ENCODE measurements around the gene RNF26. TPM values are rescaled to one million over a fixed set of nuclear protein-coding genes. Genes with fewer than 3 reads are reported as not detected.

The RNF26 gene
- total and polyA plus RNA-seq, 2 of the 13 experiments (the other 11 are each of a cell fraction or from before 2014, with no cell fraction given) = 11.9 to 26.3 TPM

- TF ChIP-seq CSRNP1 (CRISPR knock-in tag; IDR thresholded peaks at IDR 0.05) (no peak), ZSCAN20 (CRISPR knock-in tag; IDR thresholded peaks at IDR 0.05; ENCODE audit: borderline replicate concordance) (no peak), AGO1 (IDR thresholded peaks at IDR 0.05; ENCODE audit: low read depth, low read length, poor library complexity, severe bottlenecking) (peak; percentile 46), JUNB (CRISPR knock-in tag; IDR thresholded peaks at IDR 0.05; ENCODE audit: borderline replicate concordance) (no peak), ZNF510 (CRISPR knock-in tag; IDR thresholded peaks at IDR 0.05; ENCODE audit: low read depth) (no peak), ATF5 (CRISPR knock-in tag; IDR thresholded peaks at IDR 0.05; ENCODE audit: low read depth) (no peak), SALL1 (CRISPR knock-in tag; IDR thresholded peaks at IDR 0.05) (peak; percentile 71), ZNF550 (CRISPR knock-in tag; IDR thresholded peaks at IDR 0.05; ENCODE audit: borderline replicate concordance) (no peak), YEATS2 (CRISPR knock-in tag; IDR thresholded peaks at IDR 0.05; ENCODE audit: borderline replicate concordance) (no peak), E2F2 (CRISPR knock-in tag; IDR thresholded peaks at IDR 0.05; ENCODE audit: borderline replicate concordance) (no peak), NCOA1 (CRISPR knock-in tag; IDR thresholded peaks at IDR 0.05) (no peak), TEAD3 (CRISPR knock-in tag; optimal IDR thresholded peaks at IDR 0.05; ENCODE audit: borderline replicate concordance) (peak; percentile 50), HNF4A (CRISPR knock-in tag; IDR thresholded peaks at IDR 0.05) (peak; percentile 53)
- TF ChIP-seq, protein P1, sequence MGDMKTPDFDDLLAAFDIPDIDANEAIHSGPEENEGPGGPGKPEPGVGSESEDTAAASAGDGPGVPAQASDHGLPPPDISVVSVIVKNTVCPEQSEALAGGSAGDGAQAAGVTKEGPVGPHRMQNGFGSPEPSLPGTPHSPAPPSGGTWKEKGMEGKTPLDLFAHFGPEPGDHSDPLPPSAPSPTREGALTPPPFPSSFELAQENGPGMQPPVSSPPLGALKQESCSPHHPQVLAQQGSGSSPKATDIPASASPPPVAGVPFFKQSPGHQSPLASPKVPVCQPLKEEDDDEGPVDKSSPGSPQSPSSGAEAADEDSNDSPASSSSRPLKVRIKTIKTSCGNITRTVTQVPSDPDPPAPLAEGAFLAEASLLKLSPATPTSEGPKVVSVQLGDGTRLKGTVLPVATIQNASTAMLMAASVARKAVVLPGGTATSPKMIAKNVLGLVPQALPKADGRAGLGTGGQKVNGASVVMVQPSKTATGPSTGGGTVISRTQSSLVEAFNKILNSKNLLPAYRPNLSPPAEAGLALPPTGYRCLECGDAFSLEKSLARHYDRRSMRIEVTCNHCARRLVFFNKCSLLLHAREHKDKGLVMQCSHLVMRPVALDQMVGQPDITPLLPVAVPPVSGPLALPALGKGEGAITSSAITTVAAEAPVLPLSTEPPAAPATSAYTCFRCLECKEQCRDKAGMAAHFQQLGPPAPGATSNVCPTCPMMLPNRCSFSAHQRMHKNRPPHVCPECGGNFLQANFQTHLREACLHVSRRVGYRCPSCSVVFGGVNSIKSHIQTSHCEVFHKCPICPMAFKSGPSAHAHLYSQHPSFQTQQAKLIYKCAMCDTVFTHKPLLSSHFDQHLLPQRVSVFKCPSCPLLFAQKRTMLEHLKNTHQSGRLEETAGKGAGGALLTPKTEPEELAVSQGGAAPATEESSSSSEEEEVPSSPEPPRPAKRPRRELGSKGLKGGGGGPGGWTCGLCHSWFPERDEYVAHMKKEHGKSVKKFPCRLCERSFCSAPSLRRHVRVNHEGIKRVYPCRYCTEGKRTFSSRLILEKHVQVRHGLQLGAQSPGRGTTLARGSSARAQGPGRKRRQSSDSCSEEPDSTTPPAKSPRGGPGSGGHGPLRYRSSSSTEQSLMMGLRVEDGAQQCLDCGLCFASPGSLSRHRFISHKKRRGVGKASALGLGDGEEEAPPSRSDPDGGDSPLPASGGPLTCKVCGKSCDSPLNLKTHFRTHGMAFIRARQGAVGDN (CRISPR knock-in tag; IDR thresholded peaks at IDR 0.05) = peak; percentile 97
- TF ChIP-seq, protein P2, sequence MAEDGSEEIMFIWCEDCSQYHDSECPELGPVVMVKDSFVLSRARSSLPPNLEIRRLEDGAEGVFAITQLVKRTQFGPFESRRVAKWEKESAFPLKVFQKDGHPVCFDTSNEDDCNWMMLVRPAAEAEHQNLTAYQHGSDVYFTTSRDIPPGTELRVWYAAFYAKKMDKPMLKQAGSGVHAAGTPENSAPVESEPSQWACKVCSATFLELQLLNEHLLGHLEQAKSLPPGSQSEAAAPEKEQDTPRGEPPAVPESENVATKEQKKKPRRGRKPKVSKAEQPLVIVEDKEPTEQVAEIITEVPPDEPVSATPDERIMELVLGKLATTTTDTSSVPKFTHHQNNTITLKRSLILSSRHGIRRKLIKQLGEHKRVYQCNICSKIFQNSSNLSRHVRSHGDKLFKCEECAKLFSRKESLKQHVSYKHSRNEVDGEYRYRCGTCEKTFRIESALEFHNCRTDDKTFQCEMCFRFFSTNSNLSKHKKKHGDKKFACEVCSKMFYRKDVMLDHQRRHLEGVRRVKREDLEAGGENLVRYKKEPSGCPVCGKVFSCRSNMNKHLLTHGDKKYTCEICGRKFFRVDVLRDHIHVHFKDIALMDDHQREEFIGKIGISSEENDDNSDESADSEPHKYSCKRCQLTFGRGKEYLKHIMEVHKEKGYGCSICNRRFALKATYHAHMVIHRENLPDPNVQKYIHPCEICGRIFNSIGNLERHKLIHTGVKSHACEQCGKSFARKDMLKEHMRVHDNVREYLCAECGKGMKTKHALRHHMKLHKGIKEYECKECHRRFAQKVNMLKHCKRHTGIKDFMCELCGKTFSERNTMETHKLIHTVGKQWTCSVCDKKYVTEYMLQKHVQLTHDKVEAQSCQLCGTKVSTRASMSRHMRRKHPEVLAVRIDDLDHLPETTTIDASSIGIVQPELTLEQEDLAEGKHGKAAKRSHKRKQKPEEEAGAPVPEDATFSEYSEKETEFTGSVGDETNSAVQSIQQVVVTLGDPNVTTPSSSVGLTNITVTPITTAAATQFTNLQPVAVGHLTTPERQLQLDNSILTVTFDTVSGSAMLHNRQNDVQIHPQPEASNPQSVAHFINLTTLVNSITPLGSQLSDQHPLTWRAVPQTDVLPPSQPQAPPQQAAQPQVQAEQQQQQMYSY (CRISPR knock-in tag; IDR thresholded peaks at IDR 0.05) = no peak
- TF ChIP-seq, protein P3, sequence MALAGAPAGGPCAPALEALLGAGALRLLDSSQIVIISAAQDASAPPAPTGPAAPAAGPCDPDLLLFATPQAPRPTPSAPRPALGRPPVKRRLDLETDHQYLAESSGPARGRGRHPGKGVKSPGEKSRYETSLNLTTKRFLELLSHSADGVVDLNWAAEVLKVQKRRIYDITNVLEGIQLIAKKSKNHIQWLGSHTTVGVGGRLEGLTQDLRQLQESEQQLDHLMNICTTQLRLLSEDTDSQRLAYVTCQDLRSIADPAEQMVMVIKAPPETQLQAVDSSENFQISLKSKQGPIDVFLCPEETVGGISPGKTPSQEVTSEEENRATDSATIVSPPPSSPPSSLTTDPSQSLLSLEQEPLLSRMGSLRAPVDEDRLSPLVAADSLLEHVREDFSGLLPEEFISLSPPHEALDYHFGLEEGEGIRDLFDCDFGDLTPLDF (CRISPR knock-in tag; IDR thresholded peaks at IDR 0.05) = no peak
These were observed 42.0 kb downstream of the RNF26 start (continued) for GRCh38 chr11:119376197-119376847.
